Endothelial cell of umbilical vein (primary cell): ENCODE measurements around the gene RFX2.

Source experiments
- CTCF ChIP-seq, 2 donors: IDR thresholded peaks; 1 replicate in 1 of 2; 2 replicates in 1 of 2; pipeline ENCODE4 v1.5.1; 2011; ENCODE audit warnings: low read length in 2 of 2, mild to moderate bottlenecking in 2 of 2, moderate library complexity in 2 of 2, control low read depth in 1 of 2, inconsistent platforms in 1 of 2, low read depth in 1 of 2; ENCODE audit not compliant: insufficient read depth in 1 of 2; ENCODE audit errors: extremely low read depth in 1 of 2
- EZH2 ChIP-seq: IDR thresholded peaks from 2 replicates; pipeline ENCODE4 v1.6.1; 2012; ENCODE audit warnings: borderline replicate concordance, low read depth, mild to moderate bottlenecking, moderate library complexity, low read length, inconsistent platforms; ENCODE audit not compliant: severe bottlenecking
- MYC ChIP-seq: IDR thresholded peaks from one replicate; pipeline ENCODE4 v1.6.1; 2011; ENCODE audit warnings: mild to moderate bottlenecking, low read depth, low read length
- POLR2A ChIP-seq: IDR thresholded peaks from 2 replicates; pipeline ENCODE4 v1.6.1; 2012; ENCODE audit warnings: low read depth, mild to moderate bottlenecking, control low read depth, low read length
- POLR2AphosphoS5 ChIP-seq: IDR thresholded peaks from 2 replicates; pipeline ENCODE4 v1.6.1; 2012; ENCODE audit warnings: low read depth, mild to moderate bottlenecking, control low read depth, low read length, moderate library complexity; ENCODE audit not compliant: insufficient read depth

DNA sequence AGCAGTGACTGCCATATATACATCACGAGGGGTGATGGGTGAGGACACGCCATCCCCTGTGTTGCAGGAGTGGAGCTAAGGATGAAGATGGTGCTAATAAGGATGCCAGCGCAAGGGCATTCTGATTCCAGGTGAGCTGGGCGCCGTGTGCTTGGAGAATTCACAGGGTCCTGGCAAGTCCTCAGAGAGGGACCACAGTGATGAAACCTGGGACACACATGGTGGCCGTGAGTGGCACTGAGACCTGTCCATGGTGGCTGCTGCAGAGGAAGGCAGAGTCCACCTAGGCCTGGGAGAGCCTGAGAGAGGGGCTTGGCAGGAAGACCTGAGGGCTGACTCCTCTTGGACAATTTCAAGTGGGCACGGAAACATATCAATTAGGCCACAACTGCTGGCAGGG lies 65.2 kb downstream of the RFX2 start:
- TF ChIP-seq POLR2A (no peak), EZH2 (no peak), CTCF (IDR thresholded peaks at IDR 0.05; ENCODE audit: extremely low read depth in 1 of 2, insufficient read depth in 1 of 2, low read depth in 1 of 2, low read length in 2 of 2) (no peak), POLR2AphosphoS5 (no peak), MYC (no peak)
